DOHH2 (cell line): Measurements from ENCODE around the gene HHLA2.

Source experiments
- EZH2phosphoT487 ChIP-seq: fragments of 200-600 bp; sonication (generic); IDR thresholded peaks from 2 replicates; pipeline ENCODE4 v1.6.1; 2017; ENCODE audit warnings: borderline replicate concordance, mild to moderate bottlenecking, antibody characterized with exemption, low read length, moderate library complexity, mixed read lengths
- TF ChIP-seq, protein P1 (sequence below): fragments of 200-600 bp; sonication (generic); IDR thresholded peaks from one replicate; pipeline ENCODE4 v1.5.1; 2014; ENCODE audit warnings: antibody characterized with exemption, mild to moderate bottlenecking, low read depth, low read length; ENCODE audit not compliant: poor library complexity, severe bottlenecking

GRCh38 chr3:108420926-108421325 is 124.6 kb downstream of the HHLA2 start:
- TF ChIP-seq, protein P1, sequence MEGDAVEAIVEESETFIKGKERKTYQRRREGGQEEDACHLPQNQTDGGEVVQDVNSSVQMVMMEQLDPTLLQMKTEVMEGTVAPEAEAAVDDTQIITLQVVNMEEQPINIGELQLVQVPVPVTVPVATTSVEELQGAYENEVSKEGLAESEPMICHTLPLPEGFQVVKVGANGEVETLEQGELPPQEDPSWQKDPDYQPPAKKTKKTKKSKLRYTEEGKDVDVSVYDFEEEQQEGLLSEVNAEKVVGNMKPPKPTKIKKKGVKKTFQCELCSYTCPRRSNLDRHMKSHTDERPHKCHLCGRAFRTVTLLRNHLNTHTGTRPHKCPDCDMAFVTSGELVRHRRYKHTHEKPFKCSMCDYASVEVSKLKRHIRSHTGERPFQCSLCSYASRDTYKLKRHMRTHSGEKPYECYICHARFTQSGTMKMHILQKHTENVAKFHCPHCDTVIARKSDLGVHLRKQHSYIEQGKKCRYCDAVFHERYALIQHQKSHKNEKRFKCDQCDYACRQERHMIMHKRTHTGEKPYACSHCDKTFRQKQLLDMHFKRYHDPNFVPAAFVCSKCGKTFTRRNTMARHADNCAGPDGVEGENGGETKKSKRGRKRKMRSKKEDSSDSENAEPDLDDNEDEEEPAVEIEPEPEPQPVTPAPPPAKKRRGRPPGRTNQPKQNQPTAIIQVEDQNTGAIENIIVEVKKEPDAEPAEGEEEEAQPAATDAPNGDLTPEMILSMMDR: no peak
- TF ChIP-seq EZH2phosphoT487: no peak
